Transverse colon (tissue), 4 donors: ENCODE results near the gene TNFSF15. TPM values are rescaled to one million over a fixed set of nuclear protein-coding genes. Genes with fewer than 3 reads are reported as not detected.

Experiments used
- DNase-seq: peaks from one replicate; pipeline ENCODE4 v3.0.0-alpha.2; 2019
- H3K27ac ChIP-seq, 4 donors: fragments of 200-600 bp; sonication (generic); 2 replicates each; pipeline ENCODE4 v1.5.1; 2016 to 2018; ENCODE audit warnings: inconsistent platforms in 4 of 4
- H3K27me3 ChIP-seq: fragments of 200-600 bp; sonication (generic); 2 replicates; pipeline ENCODE4 v1.5.1; 2017; ENCODE audit warnings: inconsistent platforms
- H3K36me3 ChIP-seq, 4 donors: fragments of 200-600 bp; sonication (generic); 2 replicates each; pipeline ENCODE4 v1.5.1; 2017 to 2019; ENCODE audit warnings: inconsistent platforms in 4 of 4
- H3K4me1 ChIP-seq, 4 donors: fragments of 200-600 bp; sonication (generic); 2 replicates each; pipeline ENCODE4 v1.5.1; 2017 to 2020; ENCODE audit warnings: inconsistent platforms in 4 of 4
- H3K4me3 ChIP-seq, 4 donors: fragments of 200-600 bp; sonication (generic); 1 replicate in 1 of 4; 2 replicates in 3 of 4; pipeline versions ENCODE4 v1.5.1 to v1.6.1; 2017 to 2019; ENCODE audit warnings: inconsistent platforms in 4 of 4
- H3K9me3 ChIP-seq, 2 donors: fragments of 200-600 bp; sonication (generic); 2 replicates each; pipeline ENCODE4 v1.5.1; 2017 to 2019; ENCODE audit warnings: inconsistent platforms in 2 of 2
- EP300 ChIP-seq: sonication (generic); formaldehyde crosslinking; IDR thresholded peaks from one replicate; pipeline ENCODE4 v1.6.1; 2017; ENCODE audit warnings: antibody characterized with exemption, low read depth
- POLR2A ChIP-seq: fragments of 450-650 bp; IDR thresholded peaks from one replicate; pipeline ENCODE4 v1.6.1; 2016; ENCODE audit warnings: antibody characterized with exemption, mild to moderate bottlenecking, moderate library complexity
- POLR2AphosphoS5 ChIP-seq, 3 donors: sonication (generic); formaldehyde crosslinking; IDR thresholded peaks; one replicate each; pipeline ENCODE4 v1.6.1; 2016; ENCODE audit warnings: antibody characterized with exemption in 3 of 3
- WGBS, 2 donors: methylation state at CpG; one replicate each; pipeline ENCODE4 v1.1.5; 2018; ENCODE audit warnings: low coverage in 1 of 2; 5-methylcytosine and 5-hydroxymethylcytosine counted together
- in situ Hi-C, 4 donors: fragments of 200-750 bp; cut with MboI; loops; one replicate each; pipeline versions ENCODE4 v1.15.0 to v1.15.1; 2017; ENCODE audit warnings: low sequenced_read_pairs in 3 of 4, low pct_ligation_motif_present in 1 of 4, low pct_unique_long_range_greater_than_20kb in 1 of 4
- intact Hi-C: fragments of 100-400 bp; cut with DNase I; formaldehyde crosslinking; loops from one replicate; pipeline ENCODE4 v1.15.1; 2023; ENCODE audit warnings: low total_unique reads
- total RNA-seq, 4 donors: library from RNA; depleted of rRNA; stranded (reverse); fragments of >200 nt; gene quantifications; one replicate each; pipeline ENCODE4 v1.1.0, GENCODE V29; 2016
- TF ChIP-seq, protein P1 (sequence below), 5 experiments: fragments of 200-600 bp in 3 of 5; fragments of 450-650 bp in 2 of 5; sonication (generic) in 3 of 5; IDR thresholded peaks; 1 replicate in 2 of 5; 2 replicates in 3 of 5; pipeline ENCODE4 v1.5.1; 2016 to 2017; ENCODE audit warnings: antibody characterized with exemption in 5 of 5, inconsistent platforms in 3 of 5, mild to moderate bottlenecking in 2 of 5, moderate library complexity in 1 of 5

The TNFSF15 gene
- total RNA-seq, 4 donors from 2014 or later, result 0.37 to 2.0 (median 1.9) TPM

- no peak overlapping the region for H3K27ac ChIP-seq
- H3K4me1 ChIP-seq, result no peaks in the 10 kb centered on the region
- H3K36me3 ChIP-seq, result no peaks in the 10 kb centered on the region
- intact Hi-C loops (no loop called here), in situ Hi-C loops (no loop called here)
- DNase-seq, result no peak
- no peaks in the 10 kb centered on the region for H3K27me3 ChIP-seq
- no peak overlapping the region for H3K4me3 ChIP-seq
- H3K9me3 ChIP-seq, result no peaks in the 10 kb centered on the region
- TF ChIP-seq, protein P1, sequence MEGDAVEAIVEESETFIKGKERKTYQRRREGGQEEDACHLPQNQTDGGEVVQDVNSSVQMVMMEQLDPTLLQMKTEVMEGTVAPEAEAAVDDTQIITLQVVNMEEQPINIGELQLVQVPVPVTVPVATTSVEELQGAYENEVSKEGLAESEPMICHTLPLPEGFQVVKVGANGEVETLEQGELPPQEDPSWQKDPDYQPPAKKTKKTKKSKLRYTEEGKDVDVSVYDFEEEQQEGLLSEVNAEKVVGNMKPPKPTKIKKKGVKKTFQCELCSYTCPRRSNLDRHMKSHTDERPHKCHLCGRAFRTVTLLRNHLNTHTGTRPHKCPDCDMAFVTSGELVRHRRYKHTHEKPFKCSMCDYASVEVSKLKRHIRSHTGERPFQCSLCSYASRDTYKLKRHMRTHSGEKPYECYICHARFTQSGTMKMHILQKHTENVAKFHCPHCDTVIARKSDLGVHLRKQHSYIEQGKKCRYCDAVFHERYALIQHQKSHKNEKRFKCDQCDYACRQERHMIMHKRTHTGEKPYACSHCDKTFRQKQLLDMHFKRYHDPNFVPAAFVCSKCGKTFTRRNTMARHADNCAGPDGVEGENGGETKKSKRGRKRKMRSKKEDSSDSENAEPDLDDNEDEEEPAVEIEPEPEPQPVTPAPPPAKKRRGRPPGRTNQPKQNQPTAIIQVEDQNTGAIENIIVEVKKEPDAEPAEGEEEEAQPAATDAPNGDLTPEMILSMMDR (IDR thresholded peaks at IDR 0.05), result no peak
- TF ChIP-seq POLR2A (no peak), EP300 (no peak), POLR2AphosphoS5 (IDR thresholded peaks at IDR 0.05) (no peak)
Measured at GRCh38 chr9:114756920-114757319, 48.9 kb downstream of the TNFSF15 start.

DNA sequence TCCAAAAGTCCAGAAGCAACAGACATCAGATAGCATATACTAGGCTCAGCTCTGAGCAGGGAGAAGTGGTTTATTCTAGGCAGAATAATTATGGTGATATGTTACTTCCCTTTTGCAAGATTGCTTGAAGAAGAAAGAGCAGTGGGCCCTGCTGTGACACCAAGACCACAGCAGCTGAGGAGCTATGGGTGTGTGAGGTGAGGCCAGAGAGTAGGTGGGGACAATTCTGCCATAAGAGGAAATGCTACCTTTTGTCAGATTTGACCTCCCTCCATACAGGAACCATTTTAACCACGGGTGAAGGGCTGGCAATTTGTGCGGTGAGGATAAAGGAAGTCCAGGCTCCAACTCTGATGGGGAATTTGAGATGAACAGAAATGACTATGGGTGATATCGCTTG lies 51.3 kb downstream of the TNFSF15 start:
- TF ChIP-seq, protein P1 (IDR thresholded peaks at IDR 0.05), result no peak
- no peak for TF ChIP-seq POLR2A
- no peak for TF ChIP-seq POLR2AphosphoS5 (IDR thresholded peaks at IDR 0.05)
- no peak for TF ChIP-seq EP300
- Histone ChIP-seq H3K9me3 (no peaks in the 10 kb centered on the region), H3K4me3 (no peak overlapping the region), H3K4me1 (no peaks in the 10 kb centered on the region), H3K27me3 (no peaks in the 10 kb centered on the region), H3K27ac (no peak overlapping the region), H3K36me3 (no peaks in the 10 kb centered on the region)
- intact Hi-C loops (no loop called here), in situ Hi-C loops (no loop called here)
- WGBS, 2 donors, result 76 to 100% methylated on average over 2 to 3 of the region's 3 CpGs
- DNase-seq, result no peak

- intact Hi-C loops, result no loop called here
- WGBS, 2 donors, result 24 to 56% methylated on average over 2 of the region's 2 CpGs
Measured at GRCh38 chr9:114746591-114747346, 59.1 kb downstream of the TNFSF15 start.

DNA sequence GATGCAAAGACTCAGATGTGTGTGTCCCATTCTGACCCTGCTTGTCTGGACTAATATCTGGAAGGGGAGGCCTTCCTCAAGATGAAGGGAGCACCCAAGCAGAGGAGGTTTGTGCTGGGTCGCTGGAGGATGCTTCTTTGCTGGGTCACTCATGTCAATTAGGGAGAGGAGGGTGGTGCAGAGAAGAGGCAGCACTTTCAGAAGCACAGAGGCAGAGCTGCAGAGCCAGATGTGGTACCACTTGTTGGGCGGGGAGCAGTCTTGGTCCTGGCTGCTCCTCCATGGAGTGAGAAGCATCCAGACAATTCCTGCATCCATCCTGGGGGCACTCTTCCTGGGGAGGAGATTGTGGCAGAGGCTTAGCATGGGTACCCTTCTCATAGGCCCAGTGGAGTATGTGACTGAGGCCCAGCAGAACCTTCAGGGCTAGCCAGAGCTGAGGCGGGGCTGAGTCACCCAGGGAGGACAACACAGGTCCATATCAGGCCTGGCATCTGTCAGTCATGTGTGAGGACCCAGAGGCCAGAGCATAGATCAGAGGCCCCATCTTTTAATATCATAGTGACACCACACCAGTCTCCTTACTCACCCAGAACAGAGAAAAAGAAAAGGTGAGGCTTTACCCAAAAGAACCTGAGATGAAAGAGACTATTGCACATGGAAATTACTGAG lies 59.8 kb downstream of the TNFSF15 start:
- WGBS, 2 donors, result 50 to 64% methylated on average over 1 to 3 of the region's 3 CpGs
- in situ Hi-C loops, result no loop called here
- intact Hi-C loops, result no loop called here

More at GRCh38 chr9:114746591-114747346, 59.1 kb downstream of the TNFSF15 start:
- no peak for DNase-seq
- Histone ChIP-seq H3K36me3 (no peaks in the 10 kb centered on the region), H3K9me3 (no peaks in the 10 kb centered on the region), H3K4me3 (no peak overlapping the region), H3K27ac (no peak overlapping the region), H3K4me1 (peaks cover 0 to 4% (median 0%) of the 10 kb centered on the region in 4 donors), H3K27me3 (no peaks in the 10 kb centered on the region)
- TF ChIP-seq POLR2AphosphoS5 (IDR thresholded peaks at IDR 0.05), result no peak
- no peak for TF ChIP-seq POLR2A
- no peak for TF ChIP-seq EP300
- TF ChIP-seq, protein P1 (IDR thresholded peaks at IDR 0.05), result no peak
- in situ Hi-C loops, result no loop called here

More for the DNA sequence above, 59.8 kb downstream of the TNFSF15 start:
- Histone ChIP-seq H3K4me1 (peaks cover 0 to 4% (median 0%) of the 10 kb centered on the region in 4 donors), H3K4me3 (no peak overlapping the region), H3K36me3 (no peaks in the 10 kb centered on the region), H3K27ac (no peak overlapping the region), H3K27me3 (no peaks in the 10 kb centered on the region), H3K9me3 (no peaks in the 10 kb centered on the region)
- no peak for TF ChIP-seq POLR2AphosphoS5 (IDR thresholded peaks at IDR 0.05)
- TF ChIP-seq EP300, result no peak
- TF ChIP-seq, protein P1 (IDR thresholded peaks at IDR 0.05), result no peak
- no peak for TF ChIP-seq POLR2A
- DNase-seq, result no peak
